Keratinocyte (primary cell): ENCODE results near the gene UROC1.

Experiments used
- CTCF ChIP-seq, 3 experiments: IDR thresholded peaks in 1 of 3; conservative IDR thresholded peaks in 1 of 3; optimal IDR thresholded peaks in 1 of 3; 2 replicates in 2 of 3; 3 replicates in 1 of 3; pipeline versions ENCODE3 to v1.5.1; 2011; ENCODE audit warnings: low read length in 3 of 3, mild to moderate bottlenecking in 3 of 3, moderate library complexity in 2 of 3, control low read depth in 1 of 3, inconsistent platforms in 1 of 3; ENCODE audit not compliant: insufficient read depth in 2 of 3; ENCODE audit errors: extremely low read depth in 1 of 3
- EZH2 ChIP-seq: IDR thresholded peaks from one replicate; pipeline ENCODE4 v1.6.1; 2012; ENCODE audit warnings: inconsistent platforms, mild to moderate bottlenecking, low read length, moderate library complexity

- TF ChIP-seq CTCF (optimal IDR thresholded peaks at IDR 0.05 in 1 of 3, IDR thresholded peaks at IDR 0.05 in 1 of 3, conservative IDR thresholded peaks at IDR 0.05 in 1 of 3; ENCODE audit: extremely low read depth in 1 of 3, insufficient read depth in 2 of 3, low read length in 3 of 3) (no peak), EZH2 (no peak)
Observed at GRCh38 chr3:126435456-126436315, 81.9 kb downstream of the UROC1 start.
